ENCODE results near the gene PPP1R13L.

- no peak for TF ChIP-seq CTCF (IDR thresholded peaks at IDR 0.05; ENCODE audit: low read length)
- TF ChIP-seq EZH2 (optimal IDR thresholded peaks at IDR 0.05; ENCODE audit: low read depth, low read length): no peak
Measured at GRCh38 chr19:45442408-45442777, 37.5 kb upstream of the PPP1R13L start.

Measured in MM.1S (cell line).